ENCODE results near the gene TREML4.

Gene TREML4

DNA sequence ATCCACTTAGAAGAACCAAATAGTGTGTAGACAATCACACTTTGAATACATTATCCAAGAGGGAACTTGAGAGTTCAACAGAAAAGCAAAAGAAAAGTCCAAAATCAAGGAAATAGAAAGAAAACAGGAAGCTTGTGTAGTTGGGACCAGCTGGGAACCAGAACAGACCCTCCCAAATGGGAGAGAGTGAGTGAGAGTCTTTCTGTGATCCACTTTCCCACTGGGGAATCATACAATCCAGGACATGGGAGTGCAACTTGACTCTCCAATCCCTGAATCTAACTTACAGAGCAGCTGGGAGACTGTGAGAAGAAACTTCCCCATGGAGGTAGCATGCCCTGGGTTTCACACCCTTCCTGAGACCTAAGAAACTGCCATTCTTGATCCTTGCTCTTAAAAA is 27.0 kb downstream of the TREML4 start:
- no peak overlapping the region for H3K4me3 ChIP-seq (ENCODE audit: low read depth, low read length)
- no peaks in the 10 kb centered on the region for H3K27me3 ChIP-seq
- no peaks in the 10 kb centered on the region for H3K4me1 ChIP-seq
- no peaks in the 10 kb centered on the region for H3K9me3 ChIP-seq
- no peaks in the 10 kb centered on the region for H3K36me3 ChIP-seq
- DNase-seq = no peak
- TF ChIP-seq CTCF (IDR thresholded peaks at IDR 0.05; ENCODE audit: low read depth, low read length) = no peak

DNA sequence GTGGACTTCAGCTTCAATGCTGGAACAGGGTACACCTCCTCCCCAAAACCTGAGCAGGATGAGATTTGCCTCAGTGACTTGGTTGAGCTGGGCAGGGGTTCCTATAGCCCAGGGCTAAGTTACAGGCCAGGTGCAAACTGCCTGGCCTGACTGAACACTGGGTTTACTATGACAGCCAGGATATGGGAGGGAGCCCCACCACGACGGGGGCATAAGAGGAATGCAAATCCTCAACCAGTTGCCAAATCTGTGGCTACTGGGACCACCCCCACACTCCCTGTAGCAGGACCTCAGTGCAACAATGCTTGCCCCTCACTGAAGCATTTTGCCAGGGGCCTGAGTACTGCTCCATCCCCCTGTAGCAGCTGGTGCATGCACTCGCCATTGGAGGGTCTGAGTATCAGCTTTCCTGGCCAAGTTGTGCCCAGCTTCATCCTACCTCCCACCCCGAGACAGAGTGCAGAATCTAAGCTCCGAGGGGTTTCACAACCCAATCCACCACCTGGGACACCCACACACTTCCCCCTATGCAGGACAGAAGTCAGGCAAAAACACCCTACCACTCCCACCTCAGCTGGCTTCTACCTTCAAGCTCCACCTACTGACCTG is 27.6 kb downstream of the TREML4 start:
- no peak for DNase-seq
- no peaks in the 10 kb centered on the region for H3K36me3 ChIP-seq
- no peaks in the 10 kb centered on the region for H3K4me1 ChIP-seq
- H3K4me3 ChIP-seq (ENCODE audit: low read depth, low read length) = no peak overlapping the region
- no peak for TF ChIP-seq CTCF (IDR thresholded peaks at IDR 0.05; ENCODE audit: low read depth, low read length)
- H3K27me3 ChIP-seq = no peaks in the 10 kb centered on the region
- H3K9me3 ChIP-seq = no peaks in the 10 kb centered on the region

DNA sequence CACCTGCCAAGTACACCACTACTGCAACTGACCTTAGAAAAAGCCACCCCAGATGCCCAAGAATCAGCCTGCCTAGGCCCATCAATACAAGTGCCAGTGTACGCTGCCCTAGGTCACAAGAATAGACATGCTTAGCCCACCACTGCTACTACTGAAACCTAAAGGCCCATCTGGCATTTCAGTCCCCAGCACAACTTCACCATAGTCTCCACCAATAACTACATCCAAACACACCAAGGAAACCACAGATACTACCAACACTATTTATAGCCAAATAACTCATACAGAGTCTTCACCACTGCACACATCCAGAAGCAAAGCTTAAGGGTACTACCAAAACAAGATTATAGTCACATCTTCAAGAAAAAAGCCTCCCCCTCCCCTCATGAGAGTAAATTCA is 28.2 kb downstream of the TREML4 start:
- TF ChIP-seq CTCF (IDR thresholded peaks at IDR 0.05; ENCODE audit: low read depth, low read length) = no peak
- no peak for DNase-seq
- H3K36me3 ChIP-seq = no peaks in the 10 kb centered on the region
- H3K4me1 ChIP-seq = no peaks in the 10 kb centered on the region
- no peaks in the 10 kb centered on the region for H3K9me3 ChIP-seq
- no peak overlapping the region for H3K4me3 ChIP-seq (ENCODE audit: low read depth, low read length)
- no peaks in the 10 kb centered on the region for H3K27me3 ChIP-seq

GRCh38 chr6:41257369-41258195 is 29.4 kb downstream of the TREML4 start:
- H3K9me3 ChIP-seq = no peaks in the 10 kb centered on the region
- no peaks in the 10 kb centered on the region for H3K4me1 ChIP-seq
- no peaks in the 10 kb centered on the region for H3K27me3 ChIP-seq
- no peaks in the 10 kb centered on the region for H3K36me3 ChIP-seq
- DNase-seq = no peak
- no peak overlapping the region for H3K4me3 ChIP-seq (ENCODE audit: low read depth, low read length)
- no peak for TF ChIP-seq CTCF (IDR thresholded peaks at IDR 0.05; ENCODE audit: low read depth, low read length)

GRCh38 chr6:41258196-41258493 is 30.0 kb downstream of the TREML4 start:
- no peak for TF ChIP-seq CTCF (IDR thresholded peaks at IDR 0.05; ENCODE audit: low read depth, low read length)
- Histone ChIP-seq H3K4me3 (ENCODE audit: low read depth, low read length) (no peak overlapping the region), H3K4me1 (no peaks in the 10 kb centered on the region), H3K9me3 (no peaks in the 10 kb centered on the region), H3K27me3 (no peaks in the 10 kb centered on the region), H3K36me3 (no peaks in the 10 kb centered on the region)
- no peak for DNase-seq

GRCh38 chr6:41262401-41262800 is 34.3 kb downstream of the TREML4 start:
- TF ChIP-seq CTCF (IDR thresholded peaks at IDR 0.05; ENCODE audit: low read depth, low read length) = no peak
- H3K4me3 ChIP-seq (ENCODE audit: low read depth, low read length) = no peak overlapping the region
- no peaks in the 10 kb centered on the region for H3K4me1 ChIP-seq
- H3K27me3 ChIP-seq = no peaks in the 10 kb centered on the region
- no peak for DNase-seq
- H3K36me3 ChIP-seq = no peaks in the 10 kb centered on the region
- no peaks in the 10 kb centered on the region for H3K9me3 ChIP-seq

Data from BE2C (cell line).